GM18505 (cell line): ENCODE results near the gene CDC42BPB.

ENCODE experiments used
- ATAC-seq: cut with Tn5 transposase; IDR thresholded peaks from one replicate; pipeline ENCODE4 v1.9.1; 2021; ENCODE audit not compliant: unreplicated experiment
- POLR2A ChIP-seq: IDR thresholded peaks from 4 replicates; pipeline ENCODE4 v1.6.1; 2011; ENCODE audit warnings: borderline replicate concordance; ENCODE audit not compliant: insufficient read depth, insufficient read length; ENCODE audit errors: extremely low read depth

The CDC42BPB gene

GRCh38 chr14:102969901-102970300, 87.4 kb downstream of the CDC42BPB start:
- no peak for ATAC-seq
- no peak for TF ChIP-seq POLR2A

GRCh38 chr14:102969060-102969791, 88.1 kb downstream of the CDC42BPB start:
- no peak for TF ChIP-seq POLR2A
- ATAC-seq = no peak

GRCh38 chr14:102968306-102968705, 89.0 kb downstream of the CDC42BPB start:
- ATAC-seq = no peak
- no peak for TF ChIP-seq POLR2A

- ATAC-seq = no peak
- no peak for TF ChIP-seq POLR2A
Measured at GRCh38 chr14:102967506-102967795, 89.9 kb downstream of the CDC42BPB start.

- no peak for TF ChIP-seq POLR2A
- ATAC-seq = no peak
Measured at GRCh38 chr14:102966681-102967505, 90.5 kb downstream of the CDC42BPB start.

- ATAC-seq = no peak
- TF ChIP-seq POLR2A = no peak
Measured at GRCh38 chr14:102965971-102966655, 91.2 kb downstream of the CDC42BPB start.

GRCh38 chr14:102965282-102965681, 92.1 kb downstream of the CDC42BPB start:
- no peak for ATAC-seq
- no peak for TF ChIP-seq POLR2A

- no peak for ATAC-seq
- TF ChIP-seq POLR2A = no peak
Measured at GRCh38 chr14:102964152-102964730, 93.1 kb downstream of the CDC42BPB start.

GRCh38 chr14:102962111-102962627, 95.2 kb downstream of the CDC42BPB start:
- TF ChIP-seq POLR2A = no peak
- no peak for ATAC-seq

- no peak for ATAC-seq
- no peak for TF ChIP-seq POLR2A
Measured at GRCh38 chr14:102958461-102958860, 98.9 kb downstream of the CDC42BPB start.

GRCh38 chr14:102957222-102957621, 100.1 kb downstream of the CDC42BPB start:
- no peak for TF ChIP-seq POLR2A
- ATAC-seq = no peak

GRCh38 chr14:102955636-102956408, 101.5 kb downstream of the CDC42BPB start:
- ATAC-seq = no peak
- TF ChIP-seq POLR2A = no peak
